Activated T-helper 9 cell treated with anti-CD3 and anti-CD28 coated beads, Interleukin-2, amount 50 U/mL, for 16 hours (primary cell): ENCODE results near the gene SLC39A11.
"Not testable (repeated sequence)": the region's sequence is repeated elsewhere in the genome, so short reads cannot be mapped to it uniquely, and the experiment has no call there.

ENCODE experiments used
- DNase-seq: peaks from one replicate; pipeline ENCODE4 v3.0.0-alpha.2; 2020; ENCODE audit warnings: low read depth

SLC39A11 gene

DNA sequence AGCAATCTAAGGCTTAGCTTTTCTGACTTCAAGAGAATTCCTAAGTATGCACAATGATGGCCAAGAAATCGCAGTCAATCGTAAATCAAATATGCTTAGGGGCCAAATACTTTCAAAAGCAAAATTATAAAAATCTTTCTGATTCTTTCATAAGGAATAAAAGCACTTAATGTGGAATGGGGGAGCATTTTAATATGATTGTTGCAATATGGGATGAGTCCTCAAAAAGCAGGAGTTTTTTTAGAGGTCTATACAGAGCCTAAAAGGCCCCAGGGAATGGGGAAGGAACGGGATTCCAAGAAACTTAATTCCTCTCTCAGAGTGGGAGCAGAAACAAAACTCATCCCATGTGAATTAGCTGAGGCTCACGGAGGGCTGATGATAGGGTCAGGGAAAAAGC, 14.7 kb upstream of the SLC39A11 start:
- no peak for DNase-seq

GRCh38 chr17:73105431-73105830, 12.9 kb upstream of the SLC39A11 start:
- DNase-seq = no peak

DNA sequence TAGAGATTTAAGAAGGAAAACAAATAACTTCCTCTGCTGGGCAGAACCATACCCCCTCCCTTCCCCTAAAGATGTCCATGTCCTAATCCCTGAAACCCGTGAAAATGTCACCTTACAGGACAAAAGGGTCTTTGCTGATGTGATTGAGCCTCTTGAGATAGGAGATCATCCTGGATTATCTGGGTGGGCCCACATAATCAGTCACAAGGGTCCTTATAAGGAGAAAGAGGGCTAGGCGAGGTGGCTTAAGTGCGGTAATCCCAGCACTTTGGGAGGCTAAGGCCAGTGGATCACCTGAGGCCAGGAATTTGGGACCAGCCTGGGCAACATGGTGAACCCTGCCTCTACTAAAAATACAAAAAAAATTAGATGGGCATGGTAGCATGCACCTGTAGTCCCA, 12.0 kb upstream of the SLC39A11 start:
- no peak for DNase-seq

DNA sequence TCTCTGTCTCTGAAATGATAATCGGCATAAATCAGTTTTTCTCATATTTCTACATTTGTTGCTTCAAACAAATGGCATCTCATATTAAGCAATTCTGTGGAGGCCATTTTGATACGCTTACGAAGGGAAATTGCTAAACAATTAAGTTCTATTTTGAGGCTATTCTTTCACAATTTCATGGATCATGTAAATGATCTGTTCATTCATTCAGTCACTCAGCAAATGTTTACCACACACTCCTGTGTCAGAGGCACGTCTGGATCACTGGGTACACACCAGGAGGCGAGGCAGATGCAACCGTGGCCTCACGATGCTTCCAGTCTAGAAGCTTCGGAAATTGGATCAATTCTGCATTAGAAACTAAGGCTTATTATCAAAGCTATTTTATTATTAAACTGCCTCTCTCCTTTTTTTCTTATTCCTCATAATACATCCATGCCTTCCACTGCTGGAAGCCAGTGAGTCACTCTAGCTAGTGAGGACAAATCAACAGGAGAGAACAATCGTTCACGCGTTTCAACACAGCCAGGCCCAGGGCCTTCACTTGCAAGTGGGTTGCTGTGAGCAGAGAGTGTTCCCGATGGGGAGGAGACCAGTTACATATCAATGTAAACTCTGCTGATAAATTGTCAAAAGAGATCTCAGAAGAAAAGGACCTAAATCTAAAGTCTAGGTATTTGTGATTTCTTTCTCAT, 11.3 kb upstream of the SLC39A11 start:
- DNase-seq = no peak

DNA sequence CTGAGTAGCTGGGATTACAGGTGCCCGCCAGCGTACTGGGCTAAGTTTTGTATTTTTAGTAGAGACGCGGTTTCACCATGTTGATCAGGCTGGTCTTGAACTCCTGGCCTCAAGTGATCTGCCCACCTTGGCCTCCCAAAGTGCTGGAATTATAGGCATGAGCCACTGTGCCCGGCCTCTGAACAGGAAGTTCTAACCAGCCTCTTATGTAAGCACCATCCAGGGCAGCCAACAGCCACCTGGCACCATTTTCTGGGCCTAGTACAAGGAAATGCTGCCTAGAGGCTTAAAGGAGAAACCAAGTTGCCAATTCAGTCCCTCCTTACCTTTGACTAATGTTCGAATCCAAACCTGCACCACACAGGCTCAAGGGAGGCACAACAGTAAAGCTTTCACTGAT, 8.5 kb upstream of the SLC39A11 start:
- DNase-seq = no peak

DNA sequence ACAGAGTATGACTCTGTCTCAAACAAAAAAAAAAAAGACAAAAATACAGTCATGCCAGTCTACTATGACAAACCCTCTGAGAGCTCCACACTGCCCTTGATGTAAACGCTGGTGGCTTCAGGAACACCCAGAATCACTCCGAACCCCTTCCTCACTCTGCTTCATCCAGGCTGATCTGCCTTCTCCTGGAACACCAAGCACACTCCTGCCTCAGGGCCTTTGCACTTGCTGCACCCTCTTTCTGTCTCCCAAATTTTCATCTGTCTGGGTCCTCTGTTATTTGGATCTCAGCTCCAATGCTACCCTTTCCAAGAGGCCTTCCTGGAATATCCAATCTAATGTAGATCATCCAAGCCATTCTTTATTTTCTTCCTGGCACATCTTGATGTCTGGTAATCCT, 7.9 kb upstream of the SLC39A11 start:
- no peak for DNase-seq

- DNase-seq = no peak
These were observed 7.0 kb upstream of the SLC39A11 start for GRCh38 chr17:73099511-73099910.

- DNase-seq = no peak
These were observed 6.4 kb upstream of the SLC39A11 start for GRCh38 chr17:73098919-73099318.

GRCh38 chr17:73097973-73098765, 5.7 kb upstream of the SLC39A11 start:
- not testable (repeated sequence) for DNase-seq

GRCh38 chr17:73096866-73097265, 4.4 kb upstream of the SLC39A11 start:
- no peak for DNase-seq

GRCh38 chr17:73096211-73096610, 3.7 kb upstream of the SLC39A11 start:
- no peak for DNase-seq

GRCh38 chr17:73093286-73093685, 798 bp upstream of the SLC39A11 start:
- DNase-seq = no peak

DNA sequence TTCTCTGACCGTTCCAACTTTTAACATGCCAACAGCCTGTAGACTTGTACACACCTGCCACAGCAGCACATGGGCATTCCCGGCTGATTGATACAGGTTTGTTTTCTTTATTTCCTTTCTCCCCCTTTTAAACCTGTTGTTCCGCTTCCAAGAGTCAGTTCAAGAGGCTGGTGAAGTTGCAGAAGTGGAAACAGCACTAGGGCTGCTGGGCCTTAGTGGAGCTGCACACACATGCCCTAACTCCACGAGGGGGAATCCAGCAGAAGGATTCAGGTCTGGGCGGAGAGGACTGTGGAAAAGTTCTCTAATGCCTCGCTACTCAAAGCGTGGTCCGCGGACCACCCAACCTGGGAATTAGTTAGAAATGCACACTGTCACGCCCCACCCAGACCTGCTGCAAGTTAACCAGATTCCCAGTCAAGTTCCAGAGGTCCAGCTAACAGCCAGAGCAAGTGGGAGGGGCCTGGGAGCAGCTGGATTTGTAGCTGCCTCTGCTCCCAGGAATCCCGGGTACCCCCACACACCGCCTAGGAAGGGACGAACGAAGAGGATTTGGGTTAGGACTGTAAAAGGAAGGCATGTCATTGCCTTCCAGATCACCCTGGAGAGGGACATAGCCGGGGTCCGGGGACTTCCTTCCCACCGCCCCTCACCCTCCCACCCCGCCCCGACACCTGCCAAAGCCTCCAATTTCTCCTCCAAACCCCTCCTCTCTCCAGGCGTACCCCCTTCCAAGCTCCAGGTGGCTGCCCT, 542 bp downstream of the SLC39A11 start:
- peak; percentile 0 for DNase-seq

GRCh38 chr17:73091410-73091769, 1.1 kb downstream of the SLC39A11 start:
- DNase-seq = no peak

GRCh38 chr17:73090396-73091202, 1.9 kb downstream of the SLC39A11 start:
- no peak for DNase-seq

- no peak for DNase-seq
These were observed 2.9 kb downstream of the SLC39A11 start for GRCh38 chr17:73089322-73090317.

DNA sequence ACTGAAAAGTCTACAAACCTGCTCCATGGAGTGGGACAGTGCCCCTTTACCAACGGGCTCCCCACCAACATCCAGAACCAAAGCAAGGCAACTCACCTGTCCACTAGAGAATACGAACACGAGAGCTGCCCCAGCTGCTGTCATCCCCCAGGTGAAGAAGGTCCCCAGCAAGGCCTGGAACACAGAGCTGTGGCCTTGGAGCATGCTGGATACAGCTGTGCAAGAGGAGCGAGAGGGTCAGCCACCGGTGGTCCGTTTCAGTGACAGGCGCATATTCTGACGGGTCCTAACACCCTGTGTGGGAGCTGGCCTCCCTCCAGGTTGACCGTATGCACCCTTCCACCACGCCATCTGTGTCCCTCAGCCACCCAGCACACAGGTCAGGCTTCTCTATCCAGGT, 3.9 kb downstream of the SLC39A11 start:
- no peak for DNase-seq

DNA sequence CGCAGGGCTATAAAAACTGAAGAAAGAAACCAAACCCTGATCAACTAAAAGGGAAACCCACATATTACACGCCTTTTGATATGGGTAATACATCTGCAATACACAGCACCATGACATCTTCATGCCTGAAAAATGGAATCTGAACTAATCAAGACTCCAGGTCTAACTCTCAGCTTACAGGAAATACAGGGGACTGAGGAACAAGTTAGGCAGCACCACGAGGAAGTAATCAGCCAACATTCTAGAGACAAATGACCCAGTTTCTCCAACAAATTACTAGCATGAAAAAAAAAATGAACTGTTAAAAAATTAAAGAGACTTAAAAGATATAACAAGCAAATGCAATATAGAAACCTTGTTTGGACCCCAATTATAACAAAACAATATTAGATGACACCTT, 9.1 kb downstream of the SLC39A11 start:
- DNase-seq = no peak

DNA sequence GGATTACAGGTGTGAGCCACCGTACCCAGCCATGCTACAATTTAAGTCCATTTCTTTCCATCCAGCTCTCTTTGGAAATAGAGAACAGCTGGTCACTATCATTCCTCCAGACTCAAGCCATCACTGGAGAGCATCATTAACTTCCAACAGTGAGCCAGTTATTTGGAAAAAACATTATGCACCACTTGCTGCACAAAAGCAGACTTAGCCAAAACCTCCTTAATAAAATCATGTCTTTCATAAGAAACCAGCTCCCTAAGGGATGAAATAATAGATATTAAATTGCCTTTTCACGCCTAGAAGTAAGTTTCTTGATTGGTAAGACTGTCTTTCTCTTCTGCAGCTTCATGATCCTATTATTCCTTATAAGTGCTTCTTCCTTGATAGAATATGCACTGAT, 17.9 kb downstream of the SLC39A11 start:
- DNase-seq = no peak

- no peak for DNase-seq
These were observed 20.1 kb downstream of the SLC39A11 start for GRCh38 chr17:73072219-73072962.
